Ovary (tissue), 9 donors: Measurements from ENCODE around the gene AP5Z1. TPM values are rescaled to one million over a fixed set of nuclear protein-coding genes. Genes with fewer than 3 reads are reported as not detected.

ENCODE experiments used
- DNase-seq, 5 donors: peaks; one replicate each; pipeline ENCODE4 v3.0.0-alpha.2; 2019 to 2020
- H3K27ac ChIP-seq, 2 donors: fragments of 200-600 bp; one replicate each; pipeline versions ENCODE4 v1.5.1 to v1.8.0; 2019 to 2022
- H3K27me3 ChIP-seq: fragments of 200-600 bp; one replicate; pipeline ENCODE4 v1.8.0; 2022
- H3K36me3 ChIP-seq: fragments of 200-600 bp; sonication (generic); one replicate; pipeline ENCODE4 v1.5.1; 2019
- H3K4me1 ChIP-seq: one replicate; pipeline ENCODE4 v1.8.1; 2013; ENCODE audit warnings: mild to moderate bottlenecking, moderate library complexity; ENCODE audit not compliant: insufficient read depth
- H3K4me3 ChIP-seq: fragments of 200-600 bp; sonication (generic); one replicate; pipeline ENCODE4 v1.5.1; 2017
- H3K9me3 ChIP-seq, 2 donors: fragments of 200-600 bp in 1 of 2; sonication (generic) in 1 of 2; one replicate each; pipeline versions ENCODE4 v1.5.1 to v1.8.1; 2013 to 2019; ENCODE audit warnings: mild to moderate bottlenecking in 1 of 2, moderate library complexity in 1 of 2
- EP300 ChIP-seq: sonication (generic); formaldehyde crosslinking; IDR thresholded peaks from one replicate; pipeline ENCODE4 v1.6.1; 2017; ENCODE audit warnings: antibody characterized with exemption
- POLR2A ChIP-seq: fragments of 450-650 bp; IDR thresholded peaks from one replicate; pipeline ENCODE4 v1.6.1; 2017; ENCODE audit warnings: antibody characterized with exemption, mild to moderate bottlenecking, moderate library complexity
- WGBS, 3 donors: extraction: QIAGEN DNeasy Blood & Tissue Kit in 1 of 3; methylation state at CpG; one replicate each; pipeline versions ENCODE4 v1.1.5 to v1.1.7; 2013 to 2017; 5-methylcytosine and 5-hydroxymethylcytosine counted together
- intact Hi-C, 4 donors: fragments of 100-400 bp; cut with DNase I; formaldehyde crosslinking; loops; one replicate each; pipeline versions ENCODE4 v1.11.0 to v1.15.1; 2022 to 2023
- polyA plus RNA-seq, 2 donors: library from polyadenylated mRNA; stranded (reverse); fragments of 200-250 nt in 1 of 2; fragments of 350-450 nt in 1 of 2; fragmentation: Illumina TruSeq in 1 of 2; extraction: RNeasy Lipid Tissue Mini Kit (QIAGEN cat#74804) in 1 of 2; gene quantifications; one replicate each; pipeline ENCODE4 v1.2.3, GENCODE V29; 2013 to 2014
- total RNA-seq, 7 donors: library from RNA; depleted of rRNA in 2 of 7; stranded (reverse); fragments of >200 nt in 2 of 7; fragmentation: NEBNext Ultra II Directional in 3 of 7; extraction: Animal tissue kit (Norgen Biotek cat#: 25700) in 3 of 7; gene quantifications; one replicate each; pipeline versions ENCODE4 v1.1.0 to v1.2.4, GENCODE V29; 2016 to 2023
- TF ChIP-seq, protein P1 (sequence below), 3 donors: fragments of 450-650 bp in 2 of 3; fragments of 200-600 bp in 1 of 3; IDR thresholded peaks; one replicate each; pipeline versions ENCODE4 v1.5.1 to v1.8.0; 2016 to 2022; ENCODE audit warnings: antibody characterized with exemption in 3 of 3, mild to moderate bottlenecking in 1 of 3
- donor health status: DM: no; HTN: no; CAD: no; lungs with moderate emphysema.
- donor health status: DM: no; HTN: no; CAD: no.
- donor health status: Bipolar disorder and iron deficiency.
- donor health status: DM: yes; HTN: yes; CAD: no.
- donor health status: DM: no; HTN: no; CAD: no.
- donor health status: DM: yes; HTN: yes; CAD: no.

The AP5Z1 gene
- total and polyA plus RNA-seq, 9 donors, result 2.4 to 37.3 (median 23.1) TPM

GRCh38 chr7:4740796-4741195 lies 34.6 kb upstream of the AP5Z1 start:
- H3K36me3 ChIP-seq, result no peaks in the 10 kb centered on the region
- DNase-seq, result no peak
- H3K4me3 ChIP-seq, result no peak overlapping the region
- H3K27ac ChIP-seq, result no peak overlapping the region
- H3K9me3 ChIP-seq, result no peaks in the 10 kb centered on the region
- TF ChIP-seq EP300 (no peak), POLR2A (no peak)
- TF ChIP-seq, protein P1, sequence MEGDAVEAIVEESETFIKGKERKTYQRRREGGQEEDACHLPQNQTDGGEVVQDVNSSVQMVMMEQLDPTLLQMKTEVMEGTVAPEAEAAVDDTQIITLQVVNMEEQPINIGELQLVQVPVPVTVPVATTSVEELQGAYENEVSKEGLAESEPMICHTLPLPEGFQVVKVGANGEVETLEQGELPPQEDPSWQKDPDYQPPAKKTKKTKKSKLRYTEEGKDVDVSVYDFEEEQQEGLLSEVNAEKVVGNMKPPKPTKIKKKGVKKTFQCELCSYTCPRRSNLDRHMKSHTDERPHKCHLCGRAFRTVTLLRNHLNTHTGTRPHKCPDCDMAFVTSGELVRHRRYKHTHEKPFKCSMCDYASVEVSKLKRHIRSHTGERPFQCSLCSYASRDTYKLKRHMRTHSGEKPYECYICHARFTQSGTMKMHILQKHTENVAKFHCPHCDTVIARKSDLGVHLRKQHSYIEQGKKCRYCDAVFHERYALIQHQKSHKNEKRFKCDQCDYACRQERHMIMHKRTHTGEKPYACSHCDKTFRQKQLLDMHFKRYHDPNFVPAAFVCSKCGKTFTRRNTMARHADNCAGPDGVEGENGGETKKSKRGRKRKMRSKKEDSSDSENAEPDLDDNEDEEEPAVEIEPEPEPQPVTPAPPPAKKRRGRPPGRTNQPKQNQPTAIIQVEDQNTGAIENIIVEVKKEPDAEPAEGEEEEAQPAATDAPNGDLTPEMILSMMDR (IDR thresholded peaks at IDR 0.05), result no peak
- H3K27me3 ChIP-seq, result no peaks in the 10 kb centered on the region
- intact Hi-C loops, result loop anchor here in 3 of 4 donors (5.0 to 10.0 kb wide), 3 partner anchors 38 to 58 kb away; partner anchors contain the start of gene FOXK1 (in 2 of the 3)
- WGBS, 3 donors, result 90 to 97% (median 95%) methylated on average over 19 to 22 of the region's 22 CpGs
- H3K4me1 ChIP-seq, result peaks cover 17% of the 10 kb centered on the region

DNA sequence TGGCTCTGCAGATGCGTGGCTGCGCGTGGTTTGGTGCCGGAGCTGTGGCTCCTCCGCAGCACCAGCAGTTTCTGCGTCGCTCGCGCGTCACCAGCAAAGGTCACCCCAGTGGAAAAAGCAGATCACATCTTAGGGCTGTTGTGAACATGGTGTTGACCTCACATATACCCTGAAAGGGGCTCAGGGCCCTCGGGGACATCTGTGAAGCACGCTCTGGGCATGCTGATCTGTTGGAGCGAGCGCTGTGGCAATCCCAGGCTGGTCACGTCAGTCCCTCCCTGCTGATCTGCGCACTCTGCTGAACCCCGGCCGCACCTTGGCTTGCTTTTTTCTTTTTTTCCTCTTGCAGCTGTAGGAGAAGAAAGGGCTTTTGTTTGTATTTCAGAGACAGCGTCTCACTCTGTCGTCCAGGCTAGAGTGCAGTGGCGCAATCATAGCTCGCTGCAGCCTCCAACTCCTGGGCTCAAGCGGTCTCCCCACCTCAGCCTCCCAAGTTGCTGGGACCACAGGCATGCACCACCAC lies 33.3 kb upstream of the AP5Z1 start:
- intact Hi-C loops, result loop anchor here in 3 of 4 donors (5.0 to 10.0 kb wide), 3 partner anchors 40 to 60 kb away; partner anchors contain the start of gene FOXK1 (in 2 of the 3)
- Histone ChIP-seq H3K27me3 (no peaks in the 10 kb centered on the region), H3K27ac (no peak overlapping the region), H3K36me3 (no peaks in the 10 kb centered on the region), H3K9me3 (no peaks in the 10 kb centered on the region), H3K4me1 (peaks cover 24% of the 10 kb centered on the region), H3K4me3 (no peak overlapping the region)
- no peak for DNase-seq
- TF ChIP-seq, protein P1 (IDR thresholded peaks at IDR 0.05), result no peak
- TF ChIP-seq POLR2A, result no peak
- TF ChIP-seq EP300, result no peak
- 95 to 97% (median 96%) methylated on average over 23 of the region's 23 CpGs for WGBS, 3 donors

DNA sequence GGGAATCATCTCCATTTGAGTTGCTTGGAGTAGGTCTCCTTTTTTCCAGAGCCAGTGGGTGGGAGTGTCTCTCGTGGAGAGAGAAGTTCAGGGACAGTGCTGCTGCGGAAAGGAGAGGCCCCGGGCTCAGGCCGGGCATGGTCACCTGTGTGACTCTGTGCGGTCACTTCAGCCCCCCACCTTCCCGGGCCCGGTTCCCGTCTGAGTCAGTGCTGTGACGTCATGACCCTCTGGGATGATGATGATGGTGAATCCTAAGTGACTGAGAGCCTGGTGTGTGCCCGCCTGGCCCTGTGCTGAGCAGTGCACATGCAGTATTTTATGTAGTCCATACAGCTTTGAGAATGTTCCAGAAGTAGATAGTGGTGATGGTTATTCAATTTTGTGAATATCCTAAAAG lies 32.6 kb upstream of the AP5Z1 start:
- TF ChIP-seq POLR2A (no peak), EP300 (no peak)
- TF ChIP-seq, protein P1 (IDR thresholded peaks at IDR 0.05), result no peak
- WGBS, 3 donors, result 89 to 93% (median 89%) methylated on average over 10 of the region's 10 CpGs
- intact Hi-C loops, result loop anchor here in 3 of 4 donors (5.0 to 10.0 kb wide), 3 partner anchors 41 to 61 kb away; partner anchors contain the start of gene FOXK1 (in 2 of the 3)
- Histone ChIP-seq H3K4me3 (no peak overlapping the region), H3K27me3 (no peaks in the 10 kb centered on the region), H3K27ac (no peak overlapping the region), H3K9me3 (no peaks in the 10 kb centered on the region), H3K4me1 (peaks cover 25% of the 10 kb centered on the region), H3K36me3 (no peaks in the 10 kb centered on the region)
- DNase-seq, result no peak

DNA sequence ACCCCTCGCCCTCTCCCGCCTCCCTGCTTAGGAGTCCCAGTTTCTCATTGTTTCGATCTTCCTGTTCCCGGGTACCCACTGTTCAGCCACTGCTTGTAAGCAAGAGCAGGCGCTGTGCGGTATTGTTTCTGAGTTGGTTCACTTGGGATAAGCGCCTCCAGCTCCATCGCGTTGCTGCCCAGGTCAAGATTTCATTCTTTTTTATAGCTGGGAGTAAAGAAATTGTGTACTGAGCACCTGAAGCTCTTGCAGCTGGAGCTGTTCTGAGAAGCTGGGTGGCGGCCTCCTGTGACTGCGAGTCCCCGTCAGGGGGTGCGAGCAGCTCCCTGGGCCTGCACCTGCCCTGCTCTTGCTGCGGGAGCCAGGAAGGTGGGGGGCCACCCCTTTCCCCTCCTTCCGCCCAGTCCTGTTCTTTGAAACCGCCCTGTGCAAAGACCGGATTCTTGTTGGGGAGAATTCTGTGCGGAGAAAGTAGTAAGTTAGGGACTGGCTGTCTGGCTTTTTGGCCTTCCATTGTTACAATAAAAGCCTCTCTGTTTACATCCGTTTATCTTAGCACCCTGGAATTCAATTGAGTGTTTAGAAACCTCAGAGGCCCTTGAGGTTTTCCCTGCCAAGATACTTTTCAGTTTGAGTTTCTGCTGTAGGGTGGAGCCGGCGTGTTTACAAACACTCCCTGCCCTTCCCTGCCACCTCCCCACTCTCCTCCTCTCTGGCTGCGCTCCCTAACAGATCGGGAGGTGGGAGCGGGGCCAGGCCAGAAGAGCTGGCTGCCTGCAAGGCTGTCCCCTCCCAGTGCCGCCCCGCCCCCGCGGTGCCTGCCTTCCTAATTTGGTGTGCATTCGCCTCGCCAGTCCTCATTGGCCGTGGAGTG lies 30.8 kb upstream of the AP5Z1 start:
- peak overlapping the region; percentile 25 for H3K4me3 ChIP-seq
- peak; percentile 95 to 99 (median 97) for DNase-seq
- no peaks in the 10 kb centered on the region for H3K9me3 ChIP-seq
- no peaks in the 10 kb centered on the region for H3K27me3 ChIP-seq
- peaks cover 16% of the 10 kb centered on the region for H3K4me1 ChIP-seq
- H3K36me3 ChIP-seq, result no peaks in the 10 kb centered on the region
- H3K27ac ChIP-seq, result peak overlapping the region in 1 of 2 donors; percentile 80
- WGBS, 3 donors, result 15 to 17% (median 16%) methylated on average over 28 to 31 of the region's 31 CpGs
- TF ChIP-seq, protein P1 (IDR thresholded peaks at IDR 0.05), result no peak
- TF ChIP-seq EP300 (no peak), POLR2A (no peak)
- intact Hi-C loops, result loop anchor here (2.0 to 10.0 kb wide), 5 partner anchors 42 to 132 kb away; partner anchors contain the start of gene FOXK1 (in 4 of the 4)
